CD4-positive, alpha-beta T cell treated with Interleukin-10 for 1 hour (primary cell): ENCODE data around the gene RPL18.

Experiments used
- DNase-seq: peaks from one replicate; pipeline ENCODE4 v3.0.0-alpha.2; 2020

Gene RPL18

GRCh38 chr19:48629599-48630295 is 10.8 kb upstream of the RPL18 start:
- peak; percentile 28 for DNase-seq

- DNase-seq: no peak
These were observed 10.3 kb upstream of the RPL18 start for GRCh38 chr19:48629297-48629598.

- no peak for DNase-seq
These were observed 9.7 kb upstream of the RPL18 start for GRCh38 chr19:48628486-48629296.

GRCh38 chr19:48627865-48628314 is 8.9 kb upstream of the RPL18 start:
- DNase-seq: no peak

GRCh38 chr19:48627201-48627864 is 8.4 kb upstream of the RPL18 start:
- DNase-seq: peak; percentile 23

- no peak for DNase-seq
These were observed 6.9 kb upstream of the RPL18 start for GRCh38 chr19:48625891-48626327.

GRCh38 chr19:48624791-48625723 is 6.1 kb upstream of the RPL18 start:
- DNase-seq: no peak

GRCh38 chr19:48624067-48624594 is 5.2 kb upstream of the RPL18 start:
- DNase-seq: peak; percentile 97

- DNase-seq: no peak
These were observed 4.6 kb upstream of the RPL18 start for GRCh38 chr19:48623556-48624066.

- peak; percentile 19 for DNase-seq
These were observed 961 bp upstream of the RPL18 start for GRCh38 chr19:48619692-48620585.

GRCh38 chr19:48618278-48618915 is 581 bp downstream of the RPL18 start:
- no peak for DNase-seq

GRCh38 chr19:48617146-48617937 is 1.6 kb downstream of the RPL18 start:
- DNase-seq: no peak

GRCh38 chr19:48616491-48617056 is 2.4 kb downstream of the RPL18 start:
- no peak for DNase-seq

- peak; percentile 40 for DNase-seq
These were observed 2.9 kb downstream of the RPL18 start for GRCh38 chr19:48616041-48616436.

- no peak for DNase-seq
These were observed 3.5 kb downstream of the RPL18 start for GRCh38 chr19:48615231-48616040.

- DNase-seq: no peak
These were observed 4.3 kb downstream of the RPL18 start, which contains the start of gene FAM83E for GRCh38 chr19:48614436-48615230. TSS of gene FAM83E (minus strand) at chr19:48615076. CDS start at chr19:48613372, 1,704 bp downstream.

- no peak for DNase-seq
These were observed 5.0 kb downstream of the RPL18 start for GRCh38 chr19:48613852-48614435.
